HUDEP-2 (cell line): ENCODE results near the gene PCDHB13.
A peak's percentile ranks its signal among the peaks of the same experiment; 100 is the strongest.
"Not testable (repeated sequence)": the region's sequence is repeated elsewhere in the genome, so short reads cannot be mapped to it uniquely, and the experiment has no call there.

ENCODE experiments used
- DNase-seq, 76 experiments: peaks; one replicate each; lab custom pipeline; 2025; ENCODE audit not compliant: unreplicated experiment in 76 of 76; lab: John Stamatoyannopoulos, UW

Gene PCDHB13

GRCh38 chr5:141201126-141201525, 12.6 kb upstream of the PCDHB13 start:
- DNase-seq: not testable (repeated sequence)

- DNase-seq: not testable (repeated sequence)
Measured at GRCh38 chr5:141201646-141202045, 12.1 kb upstream of the PCDHB13 start.

GRCh38 chr5:141208478-141208877, 5.2 kb upstream of the PCDHB13 start, which contains the start of gene PCDHB12:
Gene PCDHB12, plus strand, starts transcription at chr5:141208719. Its CDS starts 189 bp downstream, at chr5:141208908.
- DNase-seq: no peak

GRCh38 chr5:141210281-141210680, 3.4 kb upstream of the PCDHB13 start:
- not testable (repeated sequence) for DNase-seq

GRCh38 chr5:141210849-141211248, 2.9 kb upstream of the PCDHB13 start:
- DNase-seq: not testable (repeated sequence)

- not testable (repeated sequence) for DNase-seq
Measured at GRCh38 chr5:141214583-141214982, 864 bp downstream of the PCDHB13 start.

- not testable (repeated sequence) for DNase-seq
Measured at GRCh38 chr5:141215504-141215903, 1.8 kb downstream of the PCDHB13 start.

GRCh38 chr5:141216035-141216434, 2.3 kb downstream of the PCDHB13 start:
- DNase-seq: not testable (repeated sequence)

GRCh38 chr5:141223112-141223783, 9.5 kb downstream of the PCDHB13 start, which contains the start of gene PCDHB14:
Gene PCDHB14, plus strand, starts transcription at chr5:141223343. Its CDS starts 163 bp downstream, at chr5:141223506.
- peak in 2 of 76 experiments; percentile 7 to 9 for DNase-seq

- not testable (repeated sequence) for DNase-seq
Measured at GRCh38 chr5:141224844-141225243, 11.1 kb downstream of the PCDHB13 start.

GRCh38 chr5:141225421-141225820, 11.7 kb downstream of the PCDHB13 start:
- not testable (repeated sequence) for DNase-seq

- DNase-seq: no peak
Measured at GRCh38 chr5:141234109-141234667, 20.5 kb downstream of the PCDHB13 start.

- not testable (repeated sequence) for DNase-seq
Measured at GRCh38 chr5:141235922-141236321, 22.2 kb downstream of the PCDHB13 start.

GRCh38 chr5:141236516-141237313, 23.0 kb downstream of the PCDHB13 start:
- DNase-seq: no peak

GRCh38 chr5:141241496-141241895, 27.8 kb downstream of the PCDHB13 start:
- DNase-seq: no peak

GRCh38 chr5:141245250-141245717, 31.6 kb downstream of the PCDHB13 start, which contains the start of gene PCDHB15:
Gene PCDHB15, plus strand, starts transcription at chr5:141245395. Its CDS starts 184 bp downstream, at chr5:141245579.
- peak in 8 of 76 experiments; percentile 0 to 29 (median 8) for DNase-seq

- not testable (repeated sequence) for DNase-seq
Measured at GRCh38 chr5:141246971-141247370, 33.3 kb downstream of the PCDHB13 start.

- not testable (repeated sequence) for DNase-seq
Measured at GRCh38 chr5:141247434-141247833, 33.7 kb downstream of the PCDHB13 start.

- no peak for DNase-seq
Measured at GRCh38 chr5:141250576-141250975, 36.9 kb downstream of the PCDHB13 start.

GRCh38 chr5:141258464-141258863, 44.7 kb downstream of the PCDHB13 start:
- no peak for DNase-seq

GRCh38 chr5:141258948-141259347, 45.2 kb downstream of the PCDHB13 start:
- DNase-seq: no peak
